Measurements from ENCODE around the gene ROR2.

The ROR2 gene

GRCh38 chr9:91725651-91726050, 224.4 kb downstream of the ROR2 start:
- intact Hi-C loops (cut with DNase I) = no loop called here
- DNase-seq = peak in 1 of 42 donors; percentile 22

- DNase-seq = peak in 1 of 42 donors; percentile 32
- intact Hi-C loops (cut with DNase I) = no loop called here
Measured at GRCh38 chr9:91724609-91725505, 225.2 kb downstream of the ROR2 start.

- intact Hi-C loops (cut with DNase I) = no loop called here
- no peak for DNase-seq
Measured at GRCh38 chr9:91724068-91724440, 226.0 kb downstream of the ROR2 start.

GRCh38 chr9:91723420-91724067, 226.5 kb downstream of the ROR2 start:
- intact Hi-C loops (cut with DNase I) = no loop called here

GRCh38 chr9:91720751-91721705, 229.0 kb downstream of the ROR2 start:
- intact Hi-C loops (cut with DNase I) = no loop called here
- peak in 1 of 42 donors; percentile 28 for DNase-seq

More at GRCh38 chr9:91723420-91724067, 226.5 kb downstream of the ROR2 start:
- peak in 1 of 42 donors; percentile 24 for DNase-seq

GRCh38 chr9:91720313-91720712, 229.7 kb downstream of the ROR2 start:
- intact Hi-C loops (cut with DNase I) = no loop called here

GRCh38 chr9:91718071-91718470, 232.0 kb downstream of the ROR2 start:
- no peak for DNase-seq
- intact Hi-C loops (cut with DNase I) = no loop called here

More at GRCh38 chr9:91720313-91720712, 229.7 kb downstream of the ROR2 start:
- DNase-seq = no peak

GRCh38 chr9:91716815-91717214, 233.2 kb downstream of the ROR2 start:
- intact Hi-C loops (cut with DNase I) = no loop called here
- DNase-seq = no peak

GRCh38 chr9:91716239-91716638, 233.8 kb downstream of the ROR2 start:
- DNase-seq = no peak
- intact Hi-C loops (cut with DNase I) = no loop called here

GRCh38 chr9:91714874-91715615, 235.0 kb downstream of the ROR2 start:
- DNase-seq = no peak
- intact Hi-C loops (cut with DNase I) = no loop called here

GRCh38 chr9:91714020-91714806, 235.8 kb downstream of the ROR2 start:
- intact Hi-C loops (cut with DNase I) = no loop called here
- peak in 33 of 42 donors; percentile 12 to 61 (median 30) for DNase-seq

- DNase-seq = peak in 1 of 42 donors; percentile 28
- intact Hi-C loops (cut with DNase I) = no loop called here
Measured at GRCh38 chr9:91712811-91713210, 237.2 kb downstream of the ROR2 start.

GRCh38 chr9:91711755-91712601, 238.1 kb downstream of the ROR2 start:
- DNase-seq = peak in 21 of 42 donors; percentile 12 to 63 (median 38)
- intact Hi-C loops (cut with DNase I) = no loop called here

- DNase-seq = peak in 1 of 42 donors; percentile 24
- intact Hi-C loops (cut with DNase I) = no loop called here
Measured at GRCh38 chr9:91710158-91710557, 239.9 kb downstream of the ROR2 start.

- intact Hi-C loops (cut with DNase I) = no loop called here
- DNase-seq = no peak
Measured at GRCh38 chr9:91705386-91705785, 244.6 kb downstream of the ROR2 start.

- intact Hi-C loops (cut with DNase I) = no loop called here
Measured at GRCh38 chr9:91700475-91700874, 249.6 kb downstream of the ROR2 start.

GRCh38 chr9:91698266-91698665, 251.8 kb downstream of the ROR2 start:
- intact Hi-C loops (cut with DNase I) = no loop called here
- no peak for DNase-seq

More at GRCh38 chr9:91700475-91700874, 249.6 kb downstream of the ROR2 start:
- DNase-seq = no peak

Measured in head of caudate nucleus (tissue), 42 donors.